Stimulated activated naive CD8-positive, alpha-beta T cell treated with anti-CD3 and anti-CD28 coated beads, Interleukin-15, Interleukin-2, amounts not matched to agents 100 ng/mL and 50 ng/mL, for 24 hours (primary cell): Measurements from ENCODE around the gene HTR2C.
"Not testable (repeated sequence)": the region's sequence is repeated elsewhere in the genome, so short reads cannot be mapped to it uniquely, and the experiment has no call there.

Experiments
- H3K27ac Mint-ChIP-seq: one replicate; pipeline ENCODE4 v1.8.0; 2021; ENCODE audit warnings: mild to moderate bottlenecking, mixed read lengths
- H3K27me3 Mint-ChIP-seq: one replicate; pipeline ENCODE4 v1.8.0; 2021; ENCODE audit warnings: mixed read lengths
- H3K36me3 Mint-ChIP-seq: one replicate; pipeline ENCODE4 v1.8.0; 2021; ENCODE audit warnings: low read depth, mixed read lengths
- H3K4me1 Mint-ChIP-seq: one replicate; pipeline ENCODE4 v1.8.0; 2021; ENCODE audit warnings: low read depth, mixed read lengths
- H3K4me3 Mint-ChIP-seq: one replicate; pipeline ENCODE4 v1.8.0; 2021; ENCODE audit warnings: mild to moderate bottlenecking, mixed read lengths
- H3K9me3 Mint-ChIP-seq: one replicate; pipeline ENCODE4 v1.8.0; 2021; ENCODE audit warnings: mixed read lengths

The HTR2C gene

DNA sequence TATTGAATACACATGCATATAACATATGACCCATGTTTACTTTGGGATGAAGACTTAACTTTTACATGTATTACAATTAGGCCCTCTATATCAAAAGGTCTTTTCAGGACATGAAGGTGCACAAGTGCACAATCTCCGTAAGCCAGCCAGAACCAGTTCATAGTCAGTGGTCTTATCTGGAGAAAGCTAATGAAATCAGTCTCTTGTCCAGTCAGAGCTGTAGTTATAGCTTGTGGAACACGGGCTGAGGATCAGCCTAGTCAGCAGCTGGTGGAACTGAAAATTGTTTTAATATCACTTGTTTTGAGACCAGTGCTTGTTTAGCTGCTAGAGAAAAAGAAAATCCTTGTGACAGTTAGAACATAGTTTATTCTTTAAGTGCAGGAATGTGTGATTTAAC lies 235.6 kb downstream of the HTR2C start:
- Mint-ChIP-seq H3K4me3 (no peak overlapping the region), H3K27me3 (no peaks in the 10 kb centered on the region), H3K9me3 (peaks cover 3% of the 10 kb centered on the region), H3K27ac (no peak overlapping the region), H3K36me3 (no peaks in the 10 kb centered on the region), H3K4me1 (no peaks in the 10 kb centered on the region)

- Mint-ChIP-seq H3K9me3 (no peaks in the 10 kb centered on the region), H3K36me3 (no peaks in the 10 kb centered on the region), H3K27me3 (no peaks in the 10 kb centered on the region), H3K4me1 (no peaks in the 10 kb centered on the region), H3K4me3 (no peak overlapping the region), H3K27ac (no peak overlapping the region)
Measured at GRCh38 chrX:114841051-114841450, 257.2 kb downstream of the HTR2C start.

DNA sequence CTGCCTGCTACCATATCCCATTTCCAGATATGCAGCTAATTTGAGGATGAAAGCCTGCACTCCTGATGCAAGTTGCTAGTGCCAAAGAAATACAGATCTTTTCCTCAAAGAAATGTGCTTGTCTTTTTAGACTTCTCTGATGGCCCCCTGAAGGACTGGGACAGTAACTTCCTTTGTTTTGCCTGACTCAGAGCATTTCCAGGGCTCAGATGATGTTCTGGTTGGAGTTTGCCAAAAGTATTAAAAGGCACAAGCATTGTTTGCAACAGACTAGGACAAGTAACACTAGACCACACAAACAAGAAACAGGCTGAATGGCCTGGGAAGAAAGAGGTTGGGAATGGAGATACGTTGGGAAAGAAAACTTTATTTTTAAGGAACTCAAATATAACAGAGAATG lies 258.3 kb downstream of the HTR2C start:
- no peak overlapping the region for H3K4me3 Mint-ChIP-seq
- no peaks in the 10 kb centered on the region for H3K9me3 Mint-ChIP-seq

DNA sequence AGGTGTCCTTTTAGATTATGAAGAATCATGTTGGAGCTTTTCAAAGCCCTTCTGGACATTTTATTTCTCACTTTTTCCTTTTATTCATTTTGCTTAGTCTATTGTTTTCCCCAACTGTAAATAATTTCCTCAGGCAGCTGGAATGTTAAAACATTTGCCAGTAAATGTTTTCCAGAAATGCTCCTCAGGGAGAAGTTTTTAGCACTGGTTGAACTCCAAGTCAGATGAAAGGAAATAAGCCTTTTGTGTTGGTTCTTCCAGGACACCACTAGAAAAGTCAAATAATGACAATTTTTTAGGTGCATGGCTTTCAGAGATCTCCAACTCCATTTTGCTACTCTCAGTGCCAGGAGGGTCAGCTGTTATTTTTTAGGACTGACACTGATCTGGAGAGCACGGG lies 305.6 kb downstream of the HTR2C start:
- Mint-ChIP-seq H3K4me1 (no peaks in the 10 kb centered on the region), H3K9me3 (no peaks in the 10 kb centered on the region), H3K27ac (no peak overlapping the region), H3K36me3 (no peaks in the 10 kb centered on the region), H3K27me3 (no peaks in the 10 kb centered on the region), H3K4me3 (no peak overlapping the region)

More for the DNA sequence above, 258.3 kb downstream of the HTR2C start:
- Mint-ChIP-seq H3K4me1 (no peaks in the 10 kb centered on the region), H3K36me3 (no peaks in the 10 kb centered on the region), H3K27ac (no peak overlapping the region), H3K27me3 (no peaks in the 10 kb centered on the region)

GRCh38 chrX:114903618-114904017 lies 319.7 kb downstream of the HTR2C start:
- Mint-ChIP-seq H3K27ac (no peak overlapping the region), H3K36me3 (no peaks in the 10 kb centered on the region), H3K27me3 (no peaks in the 10 kb centered on the region), H3K4me1 (no peaks in the 10 kb centered on the region), H3K9me3 (peaks cover 2% of the 10 kb centered on the region), H3K4me3 (no peak overlapping the region)

DNA sequence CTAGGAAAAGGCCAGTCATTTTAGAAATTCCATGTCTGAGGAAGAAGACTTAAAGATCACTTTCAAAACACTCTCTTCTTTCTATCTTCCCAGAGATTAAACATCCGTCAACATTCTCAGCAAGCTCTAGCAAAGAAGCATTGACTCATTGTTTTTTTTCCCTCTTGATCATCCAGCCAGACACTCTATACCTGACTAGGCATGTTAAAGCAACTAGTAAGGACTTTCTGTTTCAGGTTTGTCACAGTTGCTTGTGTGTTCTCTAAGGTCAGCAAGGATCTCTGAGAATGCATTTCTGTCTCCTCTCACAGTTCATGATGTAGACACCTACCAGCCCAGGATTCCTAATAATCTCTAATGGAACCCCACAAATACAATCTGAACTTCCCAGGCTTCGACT lies 321.4 kb downstream of the HTR2C start:
- no peaks in the 10 kb centered on the region for H3K27me3 Mint-ChIP-seq
- no peak overlapping the region for H3K4me3 Mint-ChIP-seq
- H3K9me3 Mint-ChIP-seq, result peaks cover 2% of the 10 kb centered on the region
- H3K27ac Mint-ChIP-seq, result no peak overlapping the region
- H3K4me1 Mint-ChIP-seq, result no peaks in the 10 kb centered on the region
- no peaks in the 10 kb centered on the region for H3K36me3 Mint-ChIP-seq

GRCh38 chrX:114906984-114907510 lies 323.2 kb downstream of the HTR2C start:
- no peaks in the 10 kb centered on the region for H3K36me3 Mint-ChIP-seq
- no peaks in the 10 kb centered on the region for H3K27me3 Mint-ChIP-seq
- peaks cover 4% of the 10 kb centered on the region for H3K9me3 Mint-ChIP-seq
- no peak overlapping the region for H3K4me3 Mint-ChIP-seq
- no peak overlapping the region for H3K27ac Mint-ChIP-seq
- no peaks in the 10 kb centered on the region for H3K4me1 Mint-ChIP-seq

- Mint-ChIP-seq H3K36me3 (no peaks in the 10 kb centered on the region), H3K4me3 (no peak overlapping the region), H3K4me1 (no peaks in the 10 kb centered on the region), H3K27me3 (no peaks in the 10 kb centered on the region), H3K27ac (no peak overlapping the region), H3K9me3 (no peaks in the 10 kb centered on the region)
Measured at GRCh38 chrX:114924423-114924822, 340.5 kb downstream of the HTR2C start.

- no peaks in the 10 kb centered on the region for H3K36me3 Mint-ChIP-seq
- no peaks in the 10 kb centered on the region for H3K9me3 Mint-ChIP-seq
- H3K27ac Mint-ChIP-seq, result no peak overlapping the region
- H3K4me1 Mint-ChIP-seq, result no peaks in the 10 kb centered on the region
- H3K4me3 Mint-ChIP-seq, result no peak overlapping the region
- H3K27me3 Mint-ChIP-seq, result no peaks in the 10 kb centered on the region
Measured at GRCh38 chrX:114924856-114925255, 341.0 kb downstream of the HTR2C start.

DNA sequence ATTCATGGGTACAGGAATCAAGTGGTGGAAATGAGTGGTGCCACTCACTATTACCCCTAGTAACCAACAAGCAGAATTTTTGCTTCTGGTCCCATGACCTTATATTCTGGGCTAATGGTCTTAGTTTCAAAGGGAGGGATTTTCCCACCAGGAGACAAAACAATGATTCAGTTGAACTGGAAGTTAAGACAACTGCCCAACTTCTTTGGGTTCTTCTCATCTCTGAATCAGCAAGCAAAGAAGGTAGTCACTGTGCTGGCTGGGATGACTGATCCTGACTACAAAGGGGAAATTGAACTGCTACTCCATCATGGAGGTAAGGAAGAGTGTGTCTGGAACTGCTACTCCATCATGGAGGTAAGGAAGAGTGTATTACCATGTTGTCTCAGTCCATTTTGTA lies 346.3 kb downstream of the HTR2C start:
- H3K9me3 Mint-ChIP-seq, result peaks cover 12% of the 10 kb centered on the region
- H3K4me1 Mint-ChIP-seq, result no peaks in the 10 kb centered on the region
- H3K27ac Mint-ChIP-seq, result no peak overlapping the region
- no peak overlapping the region for H3K4me3 Mint-ChIP-seq
- H3K36me3 Mint-ChIP-seq, result no peaks in the 10 kb centered on the region
- H3K27me3 Mint-ChIP-seq, result no peaks in the 10 kb centered on the region

DNA sequence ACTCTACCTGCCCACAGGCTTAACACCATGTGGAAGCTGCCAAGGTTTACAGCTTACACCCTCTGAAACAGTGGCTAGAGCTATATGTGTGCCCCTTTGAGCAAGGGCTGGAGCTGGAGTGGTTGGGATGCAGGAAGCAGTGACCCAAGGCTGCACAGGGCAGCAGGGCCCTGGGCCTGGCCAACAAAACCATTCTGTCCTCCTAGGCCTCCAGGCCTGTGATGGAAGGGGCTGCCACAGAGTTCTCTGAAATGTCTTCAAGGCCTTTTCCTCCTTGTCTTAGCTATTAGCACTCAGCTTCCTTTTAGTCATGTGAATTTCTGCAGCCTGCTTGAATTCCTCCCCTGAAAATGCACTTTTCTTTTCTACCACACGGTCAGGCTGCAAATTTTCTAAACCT lies 348.7 kb downstream of the HTR2C start:
- Mint-ChIP-seq H3K36me3 (no peaks in the 10 kb centered on the region), H3K4me3 (no peak overlapping the region), H3K4me1 (no peaks in the 10 kb centered on the region), H3K9me3 (peaks cover 15% of the 10 kb centered on the region), H3K27ac (no peak overlapping the region), H3K27me3 (no peaks in the 10 kb centered on the region)

GRCh38 chrX:114933291-114933690 lies 349.4 kb downstream of the HTR2C start:
- not testable (repeated sequence) for H3K4me3 Mint-ChIP-seq, H3K27me3 Mint-ChIP-seq, H3K36me3 Mint-ChIP-seq

DNA sequence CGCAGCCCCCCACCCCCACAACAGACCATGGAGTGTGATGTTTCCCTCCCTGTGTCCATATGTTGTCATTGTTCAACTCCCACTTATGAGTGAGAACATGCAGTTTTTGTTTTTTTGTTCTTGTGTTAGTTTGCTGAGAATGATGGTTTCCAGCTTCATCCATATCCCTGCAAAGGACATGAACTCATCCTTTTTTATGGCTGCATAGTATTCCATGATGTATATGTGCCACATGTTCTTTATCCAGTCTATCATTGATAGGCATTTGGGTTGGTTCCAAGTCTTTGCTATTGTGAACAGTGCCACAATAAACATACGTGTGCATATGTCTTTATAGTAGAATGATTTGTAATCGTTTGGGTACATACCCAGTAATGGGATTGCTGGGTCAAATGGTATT lies 353.2 kb downstream of the HTR2C start:
- H3K36me3 Mint-ChIP-seq, H3K4me1 Mint-ChIP-seq, H3K27me3 Mint-ChIP-seq, H3K27ac Mint-ChIP-seq, H3K4me3 Mint-ChIP-seq: not testable (repeated sequence)
- peaks cover 10% of the 10 kb centered on the region for H3K9me3 Mint-ChIP-seq

More at GRCh38 chrX:114933291-114933690, 349.4 kb downstream of the HTR2C start:
- not testable (repeated sequence) for H3K27ac Mint-ChIP-seq, H3K4me1 Mint-ChIP-seq
- H3K9me3 Mint-ChIP-seq, result peaks cover 15% of the 10 kb centered on the region

- no peaks in the 10 kb centered on the region for H3K4me1 Mint-ChIP-seq
Measured at GRCh38 chrX:114952696-114953095, 368.8 kb downstream of the HTR2C start.

More at GRCh38 chrX:114952696-114953095, 368.8 kb downstream of the HTR2C start:
- no peak overlapping the region for H3K27ac Mint-ChIP-seq
- no peaks in the 10 kb centered on the region for H3K9me3 Mint-ChIP-seq
- H3K4me3 Mint-ChIP-seq, result no peak overlapping the region
- H3K36me3 Mint-ChIP-seq, result no peaks in the 10 kb centered on the region
- no peaks in the 10 kb centered on the region for H3K27me3 Mint-ChIP-seq
